ENCODE measurements around the gene GNAI2.
"Not testable (repeated sequence)": the region's sequence is repeated elsewhere in the genome, so short reads cannot be mapped to it uniquely, and the experiment has no call there.

The GNAI2 gene

GRCh38 chr3:50241163-50241562 lies 5.2 kb downstream of the GNAI2 start:
- no peak for TF ChIP-seq CTCF (IDR thresholded peaks at IDR 0.05; ENCODE audit: borderline replicate concordance, insufficient read depth, low read depth, low read length)
- no peak overlapping the region for H3K4me3 ChIP-seq (ENCODE audit: low read depth, low read length)

- no peak for TF ChIP-seq CTCF (IDR thresholded peaks at IDR 0.05; ENCODE audit: borderline replicate concordance, insufficient read depth, low read depth, low read length)
- no peak overlapping the region for H3K4me3 ChIP-seq (ENCODE audit: low read depth, low read length)
These were observed 5.8 kb downstream of the GNAI2 start for GRCh38 chr3:50241713-50242380.

GRCh38 chr3:50242381-50242770 lies 6.4 kb downstream of the GNAI2 start:
- H3K4me3 ChIP-seq (ENCODE audit: low read depth, low read length) = no peak overlapping the region
- no peak for TF ChIP-seq CTCF (IDR thresholded peaks at IDR 0.05; ENCODE audit: borderline replicate concordance, insufficient read depth, low read depth, low read length)

- peak overlapping the region; percentile 3 for H3K4me3 ChIP-seq (ENCODE audit: low read depth, low read length)
- TF ChIP-seq CTCF (IDR thresholded peaks at IDR 0.05; ENCODE audit: borderline replicate concordance, insufficient read depth, low read depth, low read length) = peak; percentile 12; the same call in 1 of the 2 replicates
These were observed 7.0 kb downstream of the GNAI2 start for GRCh38 chr3:50242851-50243542.

GRCh38 chr3:50243543-50243895 lies 7.5 kb downstream of the GNAI2 start:
- TF ChIP-seq CTCF (IDR thresholded peaks at IDR 0.05; ENCODE audit: borderline replicate concordance, insufficient read depth, low read depth, low read length) = no peak
- no peak overlapping the region for H3K4me3 ChIP-seq (ENCODE audit: low read depth, low read length)

- not testable (repeated sequence) for H3K4me3 ChIP-seq (ENCODE audit: low read depth, low read length)
These were observed 8.8 kb downstream of the GNAI2 start for GRCh38 chr3:50244813-50245212.

GRCh38 chr3:50245251-50245745 lies 9.3 kb downstream of the GNAI2 start:
- no peak overlapping the region for H3K4me3 ChIP-seq (ENCODE audit: low read depth, low read length)

More at GRCh38 chr3:50245251-50245745, 9.3 kb downstream of the GNAI2 start:
- no peak for TF ChIP-seq CTCF (IDR thresholded peaks at IDR 0.05; ENCODE audit: borderline replicate concordance, insufficient read depth, low read depth, low read length)

All from GM12875 (cell line).